ENCODE results near the gene ALOX5. TPM values are rescaled to one million over a fixed set of nuclear protein-coding genes. Genes with fewer than 3 reads are reported as not detected.

Gene ALOX5
- total and polyA plus RNA-seq, 2 of the 4 experiments (the other 2 are of a cell fraction): not detected

- H2AFZ ChIP-seq (replicated peaks; ENCODE audit: low read length, poor library complexity): no peak overlapping the region
- H3K9ac ChIP-seq (ENCODE audit: low read depth, low read length): no peak overlapping the region
- no peaks in the 10 kb centered on the region for H3K36me3 ChIP-seq (ENCODE audit: control insufficient read depth, insufficient read depth, low read length)
- H4K5ac ChIP-seq (ENCODE audit: low read depth, low read length): no peak overlapping the region
- in situ Hi-C loops (cut with MboI; ENCODE audit: low sequenced_read_pairs) (no loop called here), dilution Hi-C loops (cut with HindIII; ENCODE audit: low sequenced_read_pairs, unreplicated experiment) (no loop called here), intact Hi-C loops (cut with micrococcal nuclease) (no loop called here)
- H3K23ac ChIP-seq (ENCODE audit: low read depth, low read length): no peak overlapping the region
- CTCF ChIA-PET: no interaction called here
- H2AK9ac ChIP-seq (replicated peaks; ENCODE audit: low read depth, low read length, poor library complexity): no peak overlapping the region
- H3K4ac ChIP-seq (ENCODE audit: low read depth, low read length): no peak overlapping the region
- ATAC-seq (ENCODE audit: low read depth) (no peak), DNase-seq (no peak)
- no peak overlapping the region for H3K14ac ChIP-seq (replicated peaks; ENCODE audit: low read depth, low read length)
- H2BK20ac ChIP-seq (ENCODE audit: low read depth, low read length): no peak overlapping the region
- BruUV-seq (replicated peaks): no TSS peak
- H3K27ac ChIP-seq (ENCODE audit: insufficient read depth, low read length): no peak overlapping the region
- no peak overlapping the region for H2BK120ac ChIP-seq (ENCODE audit: low read depth, low read length)
- no peak overlapping the region for H3K4me3 ChIP-seq (ENCODE audit: insufficient read depth, low read depth, low read length)
- TF ChIP-seq NFE2L2 (IDR thresholded peaks at IDR 0.05; ENCODE audit: low read depth, low read length) (no peak), FOS (IDR thresholded peaks at IDR 0.05; ENCODE audit: low read depth, low read length) (no peak), RAD21 (IDR thresholded peaks at IDR 0.05; ENCODE audit: low read length) (no peak), SMC3 (IDR thresholded peaks at IDR 0.05; ENCODE audit: low read depth, low read length) (no peak), BHLHE40 (IDR thresholded peaks at IDR 0.05; ENCODE audit: low read depth, low read length) (no peak)
- TF ChIP-seq, protein P1, sequence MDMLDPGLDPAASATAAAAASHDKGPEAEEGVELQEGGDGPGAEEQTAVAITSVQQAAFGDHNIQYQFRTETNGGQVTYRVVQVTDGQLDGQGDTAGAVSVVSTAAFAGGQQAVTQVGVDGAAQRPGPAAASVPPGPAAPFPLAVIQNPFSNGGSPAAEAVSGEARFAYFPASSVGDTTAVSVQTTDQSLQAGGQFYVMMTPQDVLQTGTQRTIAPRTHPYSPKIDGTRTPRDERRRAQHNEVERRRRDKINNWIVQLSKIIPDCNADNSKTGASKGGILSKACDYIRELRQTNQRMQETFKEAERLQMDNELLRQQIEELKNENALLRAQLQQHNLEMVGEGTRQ (IDR thresholded peaks at IDR 0.05; ENCODE audit: low read depth, low read length): no peak
- no peak overlapping the region for H2BK15ac ChIP-seq (ENCODE audit: low read depth, low read length)
- H3K4me1 ChIP-seq (ENCODE audit: control insufficient read depth, insufficient read depth, low read length): no peaks in the 10 kb centered on the region
- no peaks in the 10 kb centered on the region for H4K20me1 ChIP-seq (ENCODE audit: insufficient read depth, low read length)
- H2AK5ac ChIP-seq (ENCODE audit: low read depth, low read length): no peak overlapping the region
- H3K9me1 ChIP-seq (ENCODE audit: insufficient read depth, low read length): no peaks in the 10 kb centered on the region
- H3K9me3 ChIP-seq (ENCODE audit: control insufficient read depth, insufficient read depth, low read length): no peaks in the 10 kb centered on the region
- H3K18ac ChIP-seq (ENCODE audit: low read depth, low read length): no peak overlapping the region
- H3K27me3 ChIP-seq (ENCODE audit: control insufficient read depth, insufficient read depth, low read length): 0 out of 2 replicates have a peak, but pooled peaks cover 2% of the 10 kb centered on the region
- no peak overlapping the region for H3K4me2 ChIP-seq (ENCODE audit: low read depth, low read length)
- H4K8ac ChIP-seq (ENCODE audit: low read depth in 2 of 2, low read length in 2 of 2): no peak overlapping the region
- H3K79me1 ChIP-seq (ENCODE audit: low read depth in 1 of 2, low read length in 2 of 2): no peaks in the 10 kb centered on the region
- no peak overlapping the region for H4K91ac ChIP-seq (ENCODE audit: insufficient read depth, low read depth, low read length)
- no peak overlapping the region for H2BK5ac ChIP-seq (ENCODE audit: low read depth, low read length, poor library complexity, severe bottlenecking)
- POLR2A ChIA-PET (ENCODE audit: unreplicated experiment): no interaction called here
- H3K56ac ChIP-seq (ENCODE audit: extremely low read depth, insufficient read depth, low read length): no peak overlapping the region
Observed at GRCh38 chr10:45452268-45452667, 78.3 kb downstream of the ALOX5 start.

Measured in IMR-90 (cell line).